H1 (cell line): ENCODE measurements around the gene EIF2B5. TPM values are rescaled to one million over a fixed set of nuclear protein-coding genes. Genes with fewer than 3 reads are reported as not detected.

Source experiments
- CTCF ChIA-PET: fragments of 300-600 bp; sonication (Branson Sonifier 250); formaldehyde crosslinking; loops from one replicate; lab custom pipeline; 2021; ENCODE audit not compliant: partially characterized antibody; lab: Charles Lee
- POLR2A ChIA-PET: fragments of 300-600 bp; sonication (Branson Sonifier 250); formaldehyde crosslinking; loops from one replicate; lab custom pipeline; 2021; ENCODE audit warnings: inconsistent platforms; ENCODE audit not compliant: partially characterized antibody; lab: Charles Lee
- DNase-seq, 2 experiments: peaks; one replicate each; pipeline versions ENCODE4 v3.0.0 to v3.0.0-alpha.2; 2010 to 2022; ENCODE audit warnings: low spot score in 2 of 2, low read depth in 1 of 2, mixed read lengths in 1 of 2
- FAIRE-seq: peaks from 2 replicates; lab custom pipeline; 2011; peaks lifted over from hg19 to GRCh38; lab: Jason Lieb, UNC
- H2AFZ ChIP-seq: 2 replicates; pipeline ENCODE4 v1.8.1; 2012; ENCODE audit warnings: low read length, inconsistent platforms
- H2AK5ac ChIP-seq: 2 replicates; pipeline ENCODE4 v1.6.1; 2013; ENCODE audit warnings: low read depth, low read length
- H2BK120ac ChIP-seq: replicated peaks from 2 replicates; pipeline ENCODE3; 2013; ENCODE audit warnings: low read depth, low read length, inconsistent platforms
- H2BK12ac ChIP-seq: 2 replicates; pipeline ENCODE4 v1.6.1; 2013; ENCODE audit warnings: low read depth, low read length
- H2BK15ac ChIP-seq: 2 replicates; pipeline ENCODE4 v1.6.1; 2013; ENCODE audit warnings: low read length
- H2BK20ac ChIP-seq: 2 replicates; pipeline ENCODE4 v1.6.1; 2013; ENCODE audit warnings: low read length
- H2BK5ac ChIP-seq: 2 replicates; pipeline ENCODE4 v1.6.1; 2013; ENCODE audit warnings: low read depth, low read length
- H3K14ac ChIP-seq: 2 replicates; pipeline ENCODE4 v1.6.1; 2013; ENCODE audit warnings: inconsistent platforms; ENCODE audit not compliant: insufficient read length
- H3K18ac ChIP-seq: 2 replicates; pipeline ENCODE4 v1.6.1; 2013; ENCODE audit warnings: low read length; ENCODE audit errors: extremely low read depth
- H3K23ac ChIP-seq: 2 replicates; pipeline ENCODE4 v1.6.1; 2013; ENCODE audit warnings: inconsistent platforms; ENCODE audit not compliant: insufficient read length
- H3K23me2 ChIP-seq: 2 replicates; pipeline ENCODE4 v1.6.1; 2013; ENCODE audit warnings: low read depth, low read length
- H3K27ac ChIP-seq: 2 replicates; pipeline ENCODE4 v1.6.1; 2011; ENCODE audit warnings: low read depth, low read length, inconsistent platforms
- H3K27me3 ChIP-seq, 4 experiments: replicated peaks in 1 of 4; 1 replicate in 1 of 4; 2 replicates in 3 of 4; pipeline versions ENCODE4 v1.6.1 to v1.8.1; 2011 to 2013; ENCODE audit warnings: low read length in 3 of 4, mild to moderate bottlenecking in 3 of 4, inconsistent platforms in 2 of 4, mixed read lengths in 2 of 4, moderate library complexity in 1 of 4; ENCODE audit not compliant: control insufficient read depth in 3 of 4, insufficient read depth in 3 of 4; ENCODE audit errors: extremely low read depth in 1 of 4
- H3K36me3 ChIP-seq, 4 experiments: 2 replicates each; pipeline versions ENCODE4 v1.6.1 to v1.8.1; 2011 to 2013; ENCODE audit warnings: mild to moderate bottlenecking in 4 of 4, low read length in 3 of 4, moderate library complexity in 2 of 4, control low read depth in 1 of 4, inconsistent platforms in 1 of 4; ENCODE audit not compliant: insufficient read depth in 4 of 4, control insufficient read depth in 2 of 4
- H3K4ac ChIP-seq: replicated peaks from 2 replicates; pipeline ENCODE3; 2013; ENCODE audit warnings: low read length, low read depth, mixed read lengths, inconsistent platforms; ENCODE audit not compliant: insufficient read length
- H3K4me1 ChIP-seq, 4 experiments: replicated peaks in 1 of 4; 1 replicate in 1 of 4; 2 replicates in 3 of 4; pipeline versions ENCODE4 v1.6.1 to v1.8.1; 2011 to 2013; ENCODE audit warnings: low read length in 3 of 4, inconsistent platforms in 2 of 4, mixed read lengths in 1 of 4; ENCODE audit not compliant: insufficient read depth in 4 of 4, control insufficient read depth in 3 of 4
- H3K4me2 ChIP-seq, 2 experiments: 2 replicates each; pipeline versions ENCODE4 v1.6.1 to v1.8.1; 2011 to 2013; ENCODE audit warnings: low read depth in 2 of 2, low read length in 2 of 2, control low read depth in 1 of 2, inconsistent platforms in 1 of 2, mild to moderate bottlenecking in 1 of 2; ENCODE audit not compliant: insufficient read depth in 1 of 2
- H3K4me3 ChIP-seq, 4 experiments: fragments of 200-600, 300-600 bp in 1 of 4; sonication (generic), shearing (Covaris generic), sonication (Bioruptor Twin) in 1 of 4; 2 replicates each; pipeline versions ENCODE4 v1.5.1 to v1.8.1; 2011 to 2016; ENCODE audit warnings: low read length in 4 of 4, low read depth in 3 of 4, control low read depth in 2 of 4, inconsistent platforms in 2 of 4, mild to moderate bottlenecking in 2 of 4, mixed read lengths in 1 of 4, moderate library complexity in 1 of 4; ENCODE audit not compliant: insufficient read depth in 2 of 4; ENCODE audit errors: extremely low read depth in 1 of 4
- H3K56ac ChIP-seq: replicated peaks from 2 replicates; pipeline ENCODE3; 2013; ENCODE audit warnings: low read depth, mild to moderate bottlenecking, mixed read lengths, low read length, inconsistent platforms; ENCODE audit not compliant: insufficient read length
- H3K79me1 ChIP-seq: 2 replicates; pipeline ENCODE4 v1.6.1; 2013; ENCODE audit warnings: low read depth, low read length, control low read depth
- H3K79me2 ChIP-seq, 2 experiments: 2 replicates each; pipeline versions ENCODE4 v1.6.1 to v1.8.1; 2012 to 2013; ENCODE audit warnings: low read length in 2 of 2, mild to moderate bottlenecking in 2 of 2, inconsistent platforms in 1 of 2; ENCODE audit not compliant: insufficient read depth in 2 of 2, control insufficient read depth in 1 of 2
- H3K9ac ChIP-seq, 4 experiments: replicated peaks in 1 of 4; 1 replicate in 1 of 4; 2 replicates in 3 of 4; pipeline versions ENCODE4 v1.6.1 to v1.8.1; 2011 to 2013; ENCODE audit warnings: low read depth in 3 of 4, low read length in 3 of 4, control low read depth in 2 of 4, mild to moderate bottlenecking in 2 of 4, moderate library complexity in 2 of 4, inconsistent platforms in 1 of 4; ENCODE audit errors: extremely low read depth in 1 of 4
- H3K9me3 ChIP-seq, 2 experiments: 2 replicates each; pipeline versions ENCODE4 v1.6.1 to v1.8.1; 2012 to 2013; ENCODE audit warnings: mild to moderate bottlenecking in 2 of 2, moderate library complexity in 2 of 2, control low read depth in 1 of 2, inconsistent platforms in 1 of 2, low read depth in 1 of 2, low read length in 1 of 2, mixed read lengths in 1 of 2; ENCODE audit not compliant: insufficient read depth in 2 of 2
- H4K20me1 ChIP-seq, 2 experiments: replicated peaks in 1 of 2; 2 replicates each; pipeline versions ENCODE3 to v1.8.1; 2011 to 2013; ENCODE audit warnings: inconsistent platforms in 2 of 2, low read length in 2 of 2, mild to moderate bottlenecking in 1 of 2; ENCODE audit not compliant: insufficient read depth in 2 of 2, control insufficient read depth in 1 of 2
- H4K5ac ChIP-seq: 2 replicates; pipeline ENCODE4 v1.6.1; 2013; ENCODE audit warnings: low read length, low read depth, mixed read lengths, inconsistent platforms; ENCODE audit not compliant: insufficient read length
- H4K8ac ChIP-seq: 2 replicates; pipeline ENCODE4 v1.8.0; 2013; ENCODE audit warnings: mild to moderate bottlenecking, moderate library complexity, low read length, inconsistent platforms; ENCODE audit not compliant: insufficient read depth; ENCODE audit errors: extremely low read depth
- H4K91ac ChIP-seq: replicated peaks from 2 replicates; pipeline ENCODE3; 2013; ENCODE audit warnings: low read length, mixed read lengths, inconsistent platforms; ENCODE audit not compliant: insufficient read length
- CBX8 ChIP-seq: fragments of 300-800, 300-1000 bp; sonication (generic); IDR thresholded peaks from 2 replicates; pipeline ENCODE4 v1.7.1; 2016; ENCODE audit warnings: low read depth, low read length, borderline replicate concordance
- CEBPB ChIP-seq: IDR thresholded peaks from 2 replicates; pipeline ENCODE4 v1.6.1; 2012; ENCODE audit warnings: low read depth, low read length
- EGR1 ChIP-seq: IDR thresholded peaks from 2 replicates; pipeline ENCODE4 v1.6.1; 2011; ENCODE audit warnings: low read depth, low read length, borderline replicate concordance
- HDAC6 ChIP-seq: IDR thresholded peaks from one replicate; pipeline ENCODE4 v1.7.1; 2012; ENCODE audit warnings: low read depth, mild to moderate bottlenecking, inconsistent platforms, low read length, moderate library complexity
- JUND ChIP-seq: IDR thresholded peaks from 2 replicates; pipeline ENCODE4 v1.6.1; 2011; ENCODE audit warnings: mild to moderate bottlenecking, improper control_type of control experiment, low read length
- KDM1A ChIP-seq: fragments of 200-600, 300-600 bp; sonication (generic); IDR thresholded peaks from 2 replicates; pipeline ENCODE4 v1.7.1; 2016; ENCODE audit warnings: mild to moderate bottlenecking, low read length, borderline replicate concordance
- RXRA ChIP-seq: IDR thresholded peaks from 2 replicates; pipeline ENCODE4 v1.6.1; 2011; ENCODE audit warnings: low read depth, mild to moderate bottlenecking, low read length, moderate library complexity; ENCODE audit not compliant: insufficient read depth
- SAP30 ChIP-seq: fragments of 300-600 bp; sonication (generic); IDR thresholded peaks from 2 replicates; pipeline ENCODE4 v1.7.1; 2012; ENCODE audit warnings: low read length, moderate library complexity, mild to moderate bottlenecking, inconsistent platforms; ENCODE audit not compliant: insufficient read depth, insufficient replicate concordance
- TBP ChIP-seq: IDR thresholded peaks from 2 replicates; pipeline ENCODE4 v1.6.1; 2011; ENCODE audit warnings: low read depth, low read length, improper control_type of control experiment
- WGBS, 2 experiments: shearing (Covaris generic) in 1 of 2; methylation state at CpG; one replicate each; pipeline versions ENCODE4 v1.1.6 to v1.1.7; 2013 to 2015; ENCODE audit warnings: low lambda C conversion rate in 2 of 2, mixed read lengths in 2 of 2, inconsistent platforms in 1 of 2, low coverage in 1 of 2, missing lambda C conversion rate in 1 of 2; ENCODE audit not compliant: insufficient replicate concordance in 2 of 2, insufficient coverage in 1 of 2, insufficient read length in 1 of 2; ENCODE audit errors: extremely low coverage in 1 of 2, missing lambda C conversion rate in 1 of 2; 5-methylcytosine and 5-hydroxymethylcytosine counted together
- polyA plus RNA-seq, 7 experiments: library from polyadenylated mRNA; depleted of rRNA in 3 of 7; stranded (reverse) in 5 of 7; unstranded in 2 of 7; fragments of >200 nt in 5 of 7; fragments of 200-250 nt in 2 of 7; gene quantifications; 1 replicate in 5 of 7; 2 replicates in 1 of 7; 4 replicates in 1 of 7; pipeline versions ENCODE4 v1.2.1 to v1.2.3, GENCODE V29; 2011 to 2013; ENCODE audit warnings: missing spikeins in 2 of 7, mixed read lengths in 2 of 7
- total RNA-seq: library from RNA; stranded (reverse); fragmentation: NEBNext Ultra II Directional; extraction: Animal tissue kit (Norgen Biotek cat#: 25700); gene quantifications from 2 replicates; pipeline ENCODE4 v1.2.1, GENCODE V29; 2021

The EIF2B5 gene
- total and polyA plus RNA-seq, 2 of the 8 experiments (the other 6 are each of a cell fraction or from before 2014, with no cell fraction given), result 33.1 to 40.0 TPM

DNA sequence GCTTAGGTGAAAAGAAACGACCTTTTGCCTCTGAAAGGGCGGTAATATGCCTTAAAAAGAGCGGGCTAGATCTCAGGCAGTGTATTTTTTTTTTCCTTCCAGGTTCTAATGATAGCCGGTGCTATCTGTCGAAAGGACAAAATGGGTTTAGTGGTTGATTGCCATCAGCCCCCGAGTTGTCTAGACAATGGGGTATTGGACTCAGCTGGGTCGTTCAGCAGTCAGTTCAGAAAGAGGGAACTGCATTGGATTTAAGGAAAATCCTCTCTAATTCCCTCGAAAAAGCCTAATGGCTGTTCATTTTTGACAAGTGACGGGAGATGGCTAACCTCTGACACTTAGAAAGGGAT is 728 bp downstream of the EIF2B5 start:
- H4K5ac ChIP-seq, result no peak overlapping the region
- no peak for TF ChIP-seq CBX8
- no peak for TF ChIP-seq EGR1
- TF ChIP-seq KDM1A, result no peak
- TF ChIP-seq SAP30, result peak; percentile 49
- TF ChIP-seq JUND, result no peak
- no peak for TF ChIP-seq HDAC6
- no peak for TF ChIP-seq TBP
- no peak for TF ChIP-seq RXRA
- no peak for TF ChIP-seq CEBPB
- TF ChIP-seq, all 59 proteins: peak for 1
- peak overlapping the region; percentile 89 to 99 for H3K4me2 ChIP-seq
- no peak overlapping the region for H2BK12ac ChIP-seq
- H2AFZ ChIP-seq, result peak overlapping the region; percentile 27; the same call in 1 of the 2 replicates
- WGBS, 2 experiments, result 17% methylated on average over 9 of the region's 9 CpGs; no CpG with 5 or more reads in 1 of the 2 experiments
- peaks cover 2 to 9% (median 3%) of the 10 kb centered on the region in 4 experiments; a peak in 4 of 7 replicates for H3K4me1 ChIP-seq
- no peak overlapping the region for H2BK5ac ChIP-seq
- H3K56ac ChIP-seq, result no peak overlapping the region
- no peak overlapping the region for H3K4ac ChIP-seq
- peaks cover 0 to 8% (median 5%) of the 10 kb centered on the region in 4 experiments; a peak in 5 of 8 replicates for H3K36me3 ChIP-seq
- peaks cover 0 to 35% of the 10 kb centered on the region in 2 experiments; a peak in 3 of 4 replicates for H3K79me2 ChIP-seq
- no peak overlapping the region for H3K14ac ChIP-seq
- ChIA-PET CTCF (interaction anchor here (0.7 to 3.0 kb wide), 5 partner anchors 9 to 240 kb away, joined by 3 to 25 read pairs (median 4); no protein-coding TSS in a partner anchor), POLR2A (interaction anchor here (1.1 to 3.1 kb wide), 5 partner anchors 10 to 125 kb away, joined by 3 to 26 read pairs (median 6); partner anchors contain the start of genes CAMK2N2 and DVL3)
- H2BK20ac ChIP-seq, result no peak overlapping the region
- H3K27me3 ChIP-seq, result no peaks in the 10 kb centered on the region
- no peaks in the 10 kb centered on the region for H3K9me3 ChIP-seq
- H3K18ac ChIP-seq, result no peak overlapping the region
- no peak overlapping the region for H3K23ac ChIP-seq
- H3K79me1 ChIP-seq, result no peaks in the 10 kb centered on the region; the same call in 1 of the 2 replicates
- H3K4me3 ChIP-seq, result peak overlapping the region; percentile 82 to 98 (median 88)
- no peak overlapping the region for H4K8ac ChIP-seq
- no peak overlapping the region for H2BK120ac ChIP-seq
- DNase-seq (no peak), FAIRE-seq (no peak)
- peak overlapping the region; percentile 75 to 92 (median 81) for H3K9ac ChIP-seq
- no peak overlapping the region for H2AK5ac ChIP-seq
- H4K91ac ChIP-seq, result no peak overlapping the region
- H2BK15ac ChIP-seq, result no peak overlapping the region
- H3K23me2 ChIP-seq, result peaks cover 18% of the 10 kb centered on the region
- H3K27ac ChIP-seq, result no peak overlapping the region
- H4K20me1 ChIP-seq, result peaks cover 0 to 2% of the 10 kb centered on the region in 2 experiments
